Measurements from ENCODE around the gene PDLIM7. TPM values are rescaled to one million over a fixed set of nuclear protein-coding genes. Genes with fewer than 3 reads are reported as not detected.

Gene PDLIM7
- total RNA-seq, 1 donor from 2014 or later: 113 TPM

GRCh38 chr5:177504086-177505056 lies 7.0 kb upstream of the PDLIM7 start:
- H3K4me3 Mint-ChIP-seq (ENCODE audit: low read depth): no peak overlapping the region
- no peak for DNase-seq (ENCODE audit: low spot score, unreplicated experiment)
- H3K4me1 Mint-ChIP-seq (ENCODE audit: low read depth): peaks cover 2% of the 10 kb centered on the region
- H3K36me3 Mint-ChIP-seq (ENCODE audit: insufficient read depth): peaks cover 8% of the 10 kb centered on the region
- peaks cover 12% of the 10 kb centered on the region for H3K27me3 Mint-ChIP-seq
- H3K9me3 Mint-ChIP-seq (ENCODE audit: low read depth): no peaks in the 10 kb centered on the region
- H3K27ac Mint-ChIP-seq: no peak overlapping the region
- no peak for TF ChIP-seq CTCF (IDR thresholded peaks at IDR 0.05; ENCODE audit: unreplicated experiment)

- peaks cover 8% of the 10 kb centered on the region for H3K36me3 Mint-ChIP-seq (ENCODE audit: insufficient read depth)
- DNase-seq (ENCODE audit: low spot score, unreplicated experiment): no peak
- no peak overlapping the region for H3K4me3 Mint-ChIP-seq (ENCODE audit: low read depth)
- H3K9me3 Mint-ChIP-seq (ENCODE audit: low read depth): no peaks in the 10 kb centered on the region
- no peak overlapping the region for H3K27ac Mint-ChIP-seq
- peaks cover 19% of the 10 kb centered on the region for H3K27me3 Mint-ChIP-seq
- peaks cover 4% of the 10 kb centered on the region for H3K4me1 Mint-ChIP-seq (ENCODE audit: low read depth)
- no peak for TF ChIP-seq CTCF (IDR thresholded peaks at IDR 0.05; ENCODE audit: unreplicated experiment)
Measured at GRCh38 chr5:177503351-177504085, 6.1 kb upstream of the PDLIM7 start.

GRCh38 chr5:177502886-177503285 lies 5.5 kb upstream of the PDLIM7 start:
- Mint-ChIP-seq H3K27ac (no peak overlapping the region), H3K9me3 (ENCODE audit: low read depth) (no peaks in the 10 kb centered on the region), H3K4me3 (ENCODE audit: low read depth) (no peak overlapping the region)

GRCh38 chr5:177501874-177502678 lies 4.7 kb upstream of the PDLIM7 start:
- H3K36me3 Mint-ChIP-seq (ENCODE audit: insufficient read depth): peaks cover 1% of the 10 kb centered on the region
- DNase-seq (ENCODE audit: low spot score, unreplicated experiment): no peak
- H3K27ac Mint-ChIP-seq: no peak overlapping the region
- H3K4me3 Mint-ChIP-seq (ENCODE audit: low read depth): no peak overlapping the region
- peaks cover 9% of the 10 kb centered on the region for H3K4me1 Mint-ChIP-seq (ENCODE audit: low read depth)
- TF ChIP-seq CTCF (IDR thresholded peaks at IDR 0.05; ENCODE audit: unreplicated experiment): no peak
- no peaks in the 10 kb centered on the region for H3K9me3 Mint-ChIP-seq (ENCODE audit: low read depth)
- H3K27me3 Mint-ChIP-seq: peaks cover 28% of the 10 kb centered on the region

More at GRCh38 chr5:177502886-177503285, 5.5 kb upstream of the PDLIM7 start:
- TF ChIP-seq CTCF (IDR thresholded peaks at IDR 0.05; ENCODE audit: unreplicated experiment): no peak
- Mint-ChIP-seq H3K36me3 (ENCODE audit: insufficient read depth) (peaks cover 7% of the 10 kb centered on the region), H3K4me1 (ENCODE audit: low read depth) (peaks cover 7% of the 10 kb centered on the region), H3K27me3 (peaks cover 26% of the 10 kb centered on the region)
- no peak for DNase-seq (ENCODE audit: low spot score, unreplicated experiment)

All from progenitor cell of endocrine pancreas (in vitro differentiated cells).